PC-3 (cell line): ENCODE data around the gene ADAMTS1. TPM values are rescaled to one million over a fixed set of nuclear protein-coding genes. Genes with fewer than 3 reads are reported as not detected.

Source experiments
- ATAC-seq: fragments of 200-7000 bp; cut with Tn5 transposase; 2 replicates; pipeline ENCODE4 v1.9.1; 2020; ENCODE audit warnings: mild to moderate bottlenecking, moderate library complexity
- BruUV-seq: library from RNA; stranded (reverse); fragments of 400-500 nt; replicated peaks from 2 replicates; lab custom pipeline; 2021; lab: Mats Ljungman, UMichigan
- CTCF ChIA-PET: fragments of 300-600 bp; sonication (Branson Sonifier 250); formaldehyde crosslinking; loops from one replicate; lab custom pipeline; 2022; ENCODE audit warnings: antibody characterized with exemption; lab: Charles Lee
- POLR2A ChIA-PET: fragments of 300-600 bp; sonication (Branson Sonifier 250); formaldehyde crosslinking; loops from one replicate; lab custom pipeline; 2022; ENCODE audit warnings: antibody characterized with exemption; ENCODE audit not compliant: unreplicated experiment; lab: Charles Lee
- DNase-seq: peaks from one replicate; pipeline ENCODE4 v3.0.0-alpha.2; 2015
- H2AFZ ChIP-seq: fragments of 300-600 bp; sonication (generic); 2 replicates; pipeline ENCODE4 v1.6.0; 2016; ENCODE audit warnings: antibody characterized with exemption, low read length
- H3F3A ChIP-seq: fragments of 300-600 bp; sonication (generic); one replicate; pipeline ENCODE4 v1.6.0; 2017; ENCODE audit warnings: antibody characterized with exemption, low read length, control low read depth, mild to moderate bottlenecking; ENCODE audit not compliant: unreplicated experiment
- H3K27ac ChIP-seq: fragments of 300-600 bp; sonication (generic); 2 replicates; pipeline ENCODE4 v1.5.1; 2016; ENCODE audit warnings: mild to moderate bottlenecking, low read length
- H3K27me3 ChIP-seq: fragments of 300-600 bp; sonication (generic); 2 replicates; pipeline ENCODE4 v1.6.1; 2016; ENCODE audit warnings: low read length, mixed read lengths
- H3K36me3 ChIP-seq: fragments of 300-600 bp; sonication (generic); 2 replicates; pipeline ENCODE4 v1.6.1; 2016; ENCODE audit warnings: low read depth, mixed run types, low read length, mixed read lengths
- H3K4me1 ChIP-seq: fragments of 300-600 bp; sonication (generic); 2 replicates; pipeline ENCODE4 v1.5.1; 2016; ENCODE audit warnings: low read length; ENCODE audit not compliant: insufficient read depth
- H3K4me2 ChIP-seq: fragments of 300-600 bp; sonication (generic); 2 replicates; pipeline ENCODE4 v1.6.0; 2016; ENCODE audit warnings: low read length
- H3K4me3 ChIP-seq: fragments of 300-600 bp; sonication (generic); 2 replicates; pipeline ENCODE4 v1.5.1; 2016; ENCODE audit warnings: mild to moderate bottlenecking, low read length, mixed read lengths
- H3K79me2 ChIP-seq: fragments of 300-600 bp; sonication (generic); 2 replicates; pipeline ENCODE4 v1.6.1; 2017; ENCODE audit warnings: low read length, mixed read lengths
- H3K9ac ChIP-seq: fragments of 300-600 bp; sonication (generic); 2 replicates; pipeline ENCODE4 v1.6.0; 2016; ENCODE audit warnings: mild to moderate bottlenecking, low read length
- H3K9me2 ChIP-seq: fragments of 300-600 bp; sonication (generic); replicated peaks from 2 replicates; pipeline ENCODE4 v1.6.1; 2016; ENCODE audit warnings: mixed run types, low read length, mixed read lengths
- H3K9me3 ChIP-seq: fragments of 300-600 bp; sonication (generic); 2 replicates; pipeline ENCODE4 v1.6.1; 2016; ENCODE audit warnings: low read length, mixed read lengths
- H4K20me1 ChIP-seq: fragments of 300-600 bp; sonication (generic); 2 replicates; pipeline ENCODE4 v1.6.1; 2016; ENCODE audit warnings: low read length, mixed read lengths
- CTCF ChIP-seq: fragments of 300-600 bp; sonication (generic); conservative IDR thresholded peaks from 2 replicates; pipeline ENCODE4 v1.5.1; 2017; ENCODE audit warnings: antibody characterized with exemption, low read depth, mild to moderate bottlenecking, low read length
- EZH2 ChIP-seq: fragments of 300-600 bp; sonication (generic); IDR thresholded peaks from one replicate; pipeline ENCODE4 v1.6.1; 2017; ENCODE audit warnings: antibody characterized with exemption, mild to moderate bottlenecking, low read length; ENCODE audit not compliant: unreplicated experiment
- EZH2phosphoT487 ChIP-seq: fragments of 300-600 bp; sonication (generic); IDR thresholded peaks from 2 replicates; pipeline ENCODE4 v1.6.1; 2018; ENCODE audit warnings: mild to moderate bottlenecking, antibody characterized with exemption, low read length, borderline replicate concordance
- intact Hi-C: fragments of 100-400 bp; cut with micrococcal nuclease; formaldehyde crosslinking; loops from 2 replicates; pipeline ENCODE4 v1.9.0; 2023
- total RNA-seq: library from RNA; depleted of rRNA; stranded (reverse); fragments of >200 nt; gene quantifications from 2 replicates; pipeline ENCODE4 v1.2.3, GENCODE V29; 2014

Gene ADAMTS1
- total RNA-seq, 1 experiment from 2014 or later: 12.9 TPM

- Histone ChIP-seq H2AFZ (no peak overlapping the region), H3K4me2 (no peak overlapping the region), H3K27ac (no peak overlapping the region), H3F3A (peaks cover 2% of the 10 kb centered on the region), H3K4me3 (no peak overlapping the region), H3K9me3 (no peaks in the 10 kb centered on the region), H3K36me3 (no peaks in the 10 kb centered on the region), H3K79me2 (no peaks in the 10 kb centered on the region), H3K27me3 (no peaks in the 10 kb centered on the region), H3K4me1 (peaks cover 23% of the 10 kb centered on the region), H3K9me2 (no peaks in the 10 kb centered on the region), H3K9ac (no peak overlapping the region), H4K20me1 (no peaks in the 10 kb centered on the region)
- CTCF ChIA-PET: no interaction called here
- no peak for TF ChIP-seq CTCF
- TF ChIP-seq EZH2phosphoT487: no peak
- TF ChIP-seq EZH2: no peak
- POLR2A ChIA-PET: no interaction called here
- intact Hi-C loops: no loop called here
- no peak for DNase-seq
- no peak for ATAC-seq
- no TSS peak for BruUV-seq
Measured at GRCh38 chr21:26800970-26801431, 44.2 kb downstream of the ADAMTS1 start.

GRCh38 chr21:26800455-26800854 is 44.8 kb downstream of the ADAMTS1 start:
- no peak overlapping the region for H3K9ac ChIP-seq
- H3K9me2 ChIP-seq: no peaks in the 10 kb centered on the region
- no peaks in the 10 kb centered on the region for H3K79me2 ChIP-seq
- ChIA-PET CTCF (no interaction called here), POLR2A (no interaction called here)
- H3K27me3 ChIP-seq: no peaks in the 10 kb centered on the region
- no peaks in the 10 kb centered on the region for H4K20me1 ChIP-seq
- ATAC-seq (no peak), DNase-seq (no peak)
- no peak overlapping the region for H3K4me2 ChIP-seq
- no peaks in the 10 kb centered on the region for H3F3A ChIP-seq
- H3K4me3 ChIP-seq: no peak overlapping the region
- TF ChIP-seq CTCF (no peak), EZH2 (no peak), EZH2phosphoT487 (no peak)
- peaks cover 24% of the 10 kb centered on the region for H3K4me1 ChIP-seq
- no peak overlapping the region for H2AFZ ChIP-seq
- intact Hi-C loops: no loop called here
- no peaks in the 10 kb centered on the region for H3K36me3 ChIP-seq
- H3K9me3 ChIP-seq: no peaks in the 10 kb centered on the region
- no TSS peak for BruUV-seq
- no peak overlapping the region for H3K27ac ChIP-seq

GRCh38 chr21:26800001-26800400 is 45.2 kb downstream of the ADAMTS1 start:
- H3K4me3 ChIP-seq: no peak overlapping the region
- H4K20me1 ChIP-seq: no peaks in the 10 kb centered on the region
- no peaks in the 10 kb centered on the region for H3K9me3 ChIP-seq
- H3K27ac ChIP-seq: no peak overlapping the region
- no peaks in the 10 kb centered on the region for H3K9me2 ChIP-seq
- BruUV-seq: no TSS peak
- DNase-seq (no peak), ATAC-seq (no peak)
- H3K4me2 ChIP-seq: no peak overlapping the region
- no peak overlapping the region for H3K9ac ChIP-seq
- intact Hi-C loops: no loop called here
- H3K79me2 ChIP-seq: no peaks in the 10 kb centered on the region
- H3K4me1 ChIP-seq: peaks cover 28% of the 10 kb centered on the region
- no peaks in the 10 kb centered on the region for H3K36me3 ChIP-seq
- no peaks in the 10 kb centered on the region for H3K27me3 ChIP-seq
- ChIA-PET POLR2A (no interaction called here), CTCF (no interaction called here)
- H2AFZ ChIP-seq: no peak overlapping the region
- H3F3A ChIP-seq: no peaks in the 10 kb centered on the region
- TF ChIP-seq EZH2: no peak
- no peak for TF ChIP-seq EZH2phosphoT487
- TF ChIP-seq CTCF: no peak
